Omental fat pad (tissue), 4 donors: ENCODE results near the gene TSC22D3. TPM values are rescaled to one million over a fixed set of nuclear protein-coding genes. Genes with fewer than 3 reads are reported as not detected.
"Not testable (repeated sequence)": the region's sequence is repeated elsewhere in the genome, so short reads cannot be mapped to it uniquely, and the experiment has no call there.

Experiments used
- ATAC-seq: fragments of 150-250 bp; one replicate; pipeline ENCODE4 v1.9.1; 2016; ENCODE audit warnings: mild to moderate bottlenecking, moderate library complexity; ENCODE audit not compliant: low FRiP score
- DNase-seq: peaks from one replicate; pipeline ENCODE4 v3.0.0-alpha.2; 2019; ENCODE audit warnings: low spot score
- CTCF ChIP-seq, 3 donors: fragments of 450-650 bp; IDR thresholded peaks; one replicate each; pipeline ENCODE4 v1.5.1; 2016 to 2017; ENCODE audit warnings: antibody characterized with exemption in 3 of 3, mild to moderate bottlenecking in 3 of 3, moderate library complexity in 2 of 3
- total RNA-seq, 4 donors: library from RNA; depleted of rRNA; stranded (reverse); fragments of >200 nt; gene quantifications; one replicate each; pipeline ENCODE4 v1.1.0, GENCODE V29; 2016

The TSC22D3 gene
- 100 to 1,000 TPM; 316 to 869 (median 357) TPM for total RNA-seq

- ATAC-seq (peak; percentile 63), DNase-seq (no peak)
- TF ChIP-seq CTCF (IDR thresholded peaks at IDR 0.05), result no peak
Observed at GRCh38 chrX:107775734-107776511, at the start of gene TSC22D3. Gene TSC22D3, minus strand, starts transcription at chrX:107775787. Its CDS starts 368 bp downstream, at chrX:107775419.

GRCh38 chrX:107823456-107823855 lies 47.9 kb upstream of the TSC22D3 start:
- no peak for TF ChIP-seq CTCF (IDR thresholded peaks at IDR 0.05)
- no peak for DNase-seq
- ATAC-seq, result peak; percentile 63

- DNase-seq, result no peak
- no peak for TF ChIP-seq CTCF (IDR thresholded peaks at IDR 0.05)
- no peak for ATAC-seq
Observed at GRCh38 chrX:107823042-107823441, 47.5 kb upstream of the TSC22D3 start.

DNA sequence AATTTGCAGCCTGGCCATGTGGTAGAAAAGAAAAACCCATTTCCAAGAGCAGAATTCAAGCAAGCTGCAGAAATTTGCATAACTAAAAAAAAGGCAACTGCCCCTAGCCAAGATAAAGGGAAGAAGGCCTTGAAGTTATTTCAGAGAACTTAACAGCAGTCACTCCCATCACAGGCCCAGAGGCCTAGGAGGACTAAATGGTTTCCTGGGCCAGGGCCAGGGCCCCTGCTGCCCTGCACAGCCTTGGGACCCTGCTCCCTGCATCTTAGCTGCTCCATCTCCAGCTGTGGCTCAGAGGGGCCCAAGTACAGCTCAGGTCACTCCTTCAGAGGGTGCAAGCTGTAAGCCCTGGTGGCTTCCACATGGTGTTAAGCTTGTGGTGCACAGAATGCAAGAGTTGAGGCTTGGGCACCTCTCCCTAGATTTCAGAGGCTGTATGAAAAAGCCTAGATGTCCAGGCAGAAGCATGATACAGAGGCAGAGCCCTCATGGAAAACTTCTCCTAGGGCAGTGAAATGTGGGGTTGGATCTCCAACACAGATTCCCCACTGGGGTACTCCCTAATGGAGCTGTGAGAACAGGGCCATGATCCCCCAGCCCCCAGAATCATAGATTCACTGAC lies 43.4 kb upstream of the TSC22D3 start:
- ATAC-seq, result peak; percentile 14

DNA sequence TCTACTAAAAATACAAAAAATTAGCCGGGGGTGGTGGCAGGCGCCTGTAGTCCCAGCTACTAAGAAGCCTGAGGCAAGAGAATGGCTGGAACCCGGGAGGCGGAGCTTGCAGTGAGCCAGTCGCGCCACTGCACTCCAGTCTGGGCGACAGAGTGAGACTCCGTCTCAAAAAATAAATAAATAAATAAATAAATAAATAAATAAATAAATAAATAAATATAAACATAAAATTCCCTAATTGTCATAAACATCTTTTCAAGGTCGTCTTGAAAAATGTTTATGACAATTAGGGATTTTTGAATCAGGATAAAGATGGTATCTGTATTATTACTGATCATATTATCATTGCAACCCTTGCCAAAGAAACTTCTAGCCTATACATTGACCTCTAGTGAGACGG lies 34.5 kb upstream of the TSC22D3 start:
- not testable (repeated sequence) for ATAC-seq, DNase-seq

More for the DNA sequence above, 43.4 kb upstream of the TSC22D3 start:
- TF ChIP-seq CTCF (IDR thresholded peaks at IDR 0.05), result no peak
- no peak for DNase-seq

- no peak for TF ChIP-seq CTCF (IDR thresholded peaks at IDR 0.05)
- ATAC-seq, result no peak
- no peak for DNase-seq
Observed at GRCh38 chrX:107805179-107805578, 29.6 kb upstream of the TSC22D3 start.

DNA sequence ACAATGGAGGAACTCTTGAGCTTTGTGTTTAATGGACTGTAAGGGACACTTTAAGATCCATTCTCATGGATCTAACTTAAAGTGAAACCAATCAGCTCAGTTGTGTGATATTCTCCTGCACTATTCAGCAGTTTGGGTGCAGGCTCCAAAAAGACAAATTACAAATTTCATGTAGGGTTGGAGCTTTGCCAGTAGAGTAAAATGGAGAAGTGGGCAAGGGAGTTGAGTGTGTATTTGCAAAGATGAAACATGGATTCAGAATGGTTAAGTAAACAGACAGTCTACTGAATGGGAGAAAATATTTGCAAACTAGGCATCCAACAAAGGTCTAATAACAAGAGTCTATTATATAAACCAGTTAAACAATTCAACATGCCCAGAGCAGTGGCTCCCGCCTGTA lies 28.8 kb upstream of the TSC22D3 start:
- ATAC-seq, result no peak
- no peak for DNase-seq
- no peak for TF ChIP-seq CTCF (IDR thresholded peaks at IDR 0.05)
